NCI-H1694 treated with DMSO at 0.1 percent for 48 hours (cell line): Measurements from ENCODE around the gene SMIM45.
"Not testable (repeated sequence)": the region's sequence is repeated elsewhere in the genome, so short reads cannot be mapped to it uniquely, and the experiment has no call there.

ENCODE experiments used
- DNase-seq: peaks from one replicate; lab custom pipeline; 2025; lab: John Stamatoyannopoulos, UW

SMIM45 gene

GRCh38 chr22:41935015-41935351 is 17.0 kb upstream of the SMIM45 start:
- peak; percentile 14 for DNase-seq

GRCh38 chr22:41935509-41935908 is 16.4 kb upstream of the SMIM45 start:
- DNase-seq: no peak

DNA sequence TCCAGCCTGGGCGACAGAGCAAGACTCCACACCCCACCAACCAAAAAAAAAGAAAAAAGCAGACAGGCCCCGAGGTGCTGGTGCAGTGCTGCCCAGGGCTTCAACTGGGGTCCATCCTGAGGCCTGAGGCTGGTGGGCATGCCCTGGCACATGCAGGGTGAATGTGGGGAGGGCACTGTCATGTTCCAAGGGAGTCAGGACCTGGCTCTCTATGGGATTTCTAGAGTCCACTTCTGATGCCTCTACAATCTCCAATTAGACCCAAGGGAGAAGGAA is 15.1 kb upstream of the SMIM45 start:
- DNase-seq: no peak

DNA sequence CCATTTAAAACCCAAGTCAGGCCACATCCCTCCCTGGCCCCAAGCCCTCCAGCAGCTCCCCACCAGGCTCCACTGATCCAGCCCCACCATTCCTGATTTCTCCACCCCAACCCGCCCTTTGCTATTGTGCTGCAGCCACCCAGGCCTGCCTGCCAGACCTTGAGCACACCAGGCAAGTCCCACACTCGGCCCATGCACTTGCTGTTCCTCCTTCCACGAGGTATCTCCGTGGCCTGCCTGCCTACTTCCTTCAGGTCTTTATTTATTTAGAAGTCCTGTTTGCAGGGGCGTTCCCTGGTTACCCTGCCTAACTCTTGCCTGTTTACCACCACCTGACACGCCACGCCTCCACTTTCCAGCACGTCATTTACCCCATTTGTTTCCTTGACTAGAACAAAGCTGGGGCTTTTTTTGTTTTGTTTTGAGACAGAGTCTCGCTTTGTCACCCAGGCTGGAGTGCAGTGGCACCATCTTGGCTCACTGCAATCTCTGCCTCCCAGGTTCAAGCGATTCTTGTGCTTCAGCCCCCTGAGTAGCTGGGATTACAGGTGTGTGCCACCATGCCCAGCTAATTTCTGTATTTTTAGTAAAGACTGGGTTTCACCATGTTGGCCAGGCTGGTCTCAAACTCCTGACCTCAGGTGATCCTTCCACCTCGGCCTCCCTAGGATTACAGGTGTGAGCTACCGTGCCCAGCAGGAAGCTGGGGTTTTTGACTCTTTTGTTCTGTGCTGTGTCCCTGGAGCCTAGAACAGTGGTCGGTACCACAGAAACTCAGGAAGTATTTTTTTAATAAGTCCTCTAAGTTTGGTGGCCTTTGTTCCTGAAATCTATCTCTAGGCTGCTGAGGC is 11.7 kb upstream of the SMIM45 start:
- no peak for DNase-seq

- DNase-seq: peak; percentile 60
These were observed 10.9 kb upstream of the SMIM45 start for GRCh38 chr22:41940832-41941765.

DNA sequence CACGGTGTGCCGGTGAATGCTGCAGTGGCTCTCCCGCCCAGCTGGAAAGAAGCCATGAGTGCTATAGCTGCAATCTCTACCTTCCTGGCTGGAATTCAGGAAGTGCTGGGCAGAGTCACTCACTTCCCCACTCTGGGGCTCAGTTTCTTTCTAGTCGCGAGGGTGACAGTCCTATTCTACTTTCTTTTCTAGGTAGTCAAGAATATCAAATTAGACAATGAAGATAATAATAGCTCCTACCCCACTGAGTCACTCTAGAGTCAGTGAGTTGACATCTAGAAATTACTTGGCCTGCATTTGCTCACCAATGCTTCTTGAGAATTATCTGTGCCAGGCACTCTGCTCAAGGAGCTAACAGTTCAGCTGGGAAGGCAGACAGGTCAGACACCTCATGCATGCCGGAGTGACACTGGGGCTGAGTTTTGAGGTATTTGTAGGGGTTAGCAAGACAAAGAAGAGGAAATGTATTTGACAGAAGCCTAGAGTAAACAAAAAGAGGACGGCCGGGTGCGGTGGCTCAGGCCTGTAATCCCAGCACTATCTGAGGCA is 8.2 kb upstream of the SMIM45 start:
- no peak for DNase-seq

GRCh38 chr22:41946629-41947423 is 5.1 kb upstream of the SMIM45 start, which contains the start of gene CENPM:
Gene CENPM, minus strand, starts transcription at chr22:41947152. Its CDS starts 76 bp downstream, at chr22:41947076.
- peak; percentile 96 for DNase-seq

- no peak for DNase-seq
These were observed 4.4 kb upstream of the SMIM45 start for GRCh38 chr22:41947424-41948080.

DNA sequence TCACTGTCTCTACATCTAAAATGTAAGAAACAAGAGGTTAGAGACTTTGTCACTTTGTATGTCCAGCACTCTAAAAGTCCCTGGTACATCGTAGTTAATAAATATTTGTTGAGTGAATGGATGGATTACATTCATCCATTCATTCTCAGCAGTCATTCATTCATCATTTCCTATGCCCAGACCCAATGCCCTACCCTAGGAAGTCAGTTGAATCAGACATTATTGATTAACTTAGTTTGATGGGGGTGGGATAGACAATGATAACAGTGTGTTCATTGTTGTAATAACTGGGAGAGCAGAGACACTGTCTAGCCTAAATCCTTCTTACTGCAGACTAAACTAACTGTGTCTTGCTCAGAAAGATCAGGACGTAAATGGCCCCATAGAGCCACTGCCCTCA is 3.8 kb upstream of the SMIM45 start:
- DNase-seq: no peak

DNA sequence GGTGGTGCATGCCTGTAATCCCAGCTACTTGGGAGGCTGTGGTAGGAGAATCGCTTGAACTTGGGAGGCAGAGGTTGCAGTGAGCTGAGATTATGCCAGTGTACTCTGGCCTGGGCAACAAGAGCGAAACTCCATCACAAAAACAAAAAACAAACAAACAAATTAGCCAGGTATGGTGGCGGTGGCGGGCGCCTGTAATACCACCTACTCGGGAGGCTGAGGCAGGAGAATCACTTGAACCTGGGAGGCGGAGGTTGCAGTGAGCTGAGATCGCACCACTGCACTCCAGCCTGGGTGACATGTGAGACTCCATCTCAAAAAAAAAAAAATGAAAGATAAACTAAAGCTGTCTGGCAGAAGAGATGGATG is 3.0 kb upstream of the SMIM45 start:
- not testable (repeated sequence) for DNase-seq

- DNase-seq: no peak
These were observed 2.5 kb upstream of the SMIM45 start for GRCh38 chr22:41949297-41949965.

DNA sequence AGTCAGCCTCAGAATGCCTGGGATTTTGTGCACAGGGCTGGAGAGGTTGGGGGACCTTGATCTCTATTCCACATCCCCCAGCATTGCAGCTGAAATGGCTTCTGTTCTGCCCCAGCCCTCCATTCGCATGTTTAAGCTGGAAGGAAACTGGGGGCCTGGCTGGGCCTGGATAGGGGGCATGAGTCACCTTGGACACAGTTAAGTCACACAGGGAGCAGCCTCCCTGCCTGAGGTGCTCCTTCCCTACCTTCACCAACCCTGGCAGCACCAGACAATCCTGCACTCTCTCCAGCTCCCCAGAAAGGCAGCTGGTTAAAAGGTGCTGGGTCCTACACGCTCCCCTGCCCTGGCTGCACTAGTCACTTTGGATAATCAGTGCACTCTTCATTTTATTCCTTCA is 763 bp downstream of the SMIM45 start:
- DNase-seq: no peak

GRCh38 chr22:41957941-41958556 is 6.1 kb downstream of the SMIM45 start:
- DNase-seq: no peak

GRCh38 chr22:41963453-41964111 is 11.6 kb downstream of the SMIM45 start:
- no peak for DNase-seq

DNA sequence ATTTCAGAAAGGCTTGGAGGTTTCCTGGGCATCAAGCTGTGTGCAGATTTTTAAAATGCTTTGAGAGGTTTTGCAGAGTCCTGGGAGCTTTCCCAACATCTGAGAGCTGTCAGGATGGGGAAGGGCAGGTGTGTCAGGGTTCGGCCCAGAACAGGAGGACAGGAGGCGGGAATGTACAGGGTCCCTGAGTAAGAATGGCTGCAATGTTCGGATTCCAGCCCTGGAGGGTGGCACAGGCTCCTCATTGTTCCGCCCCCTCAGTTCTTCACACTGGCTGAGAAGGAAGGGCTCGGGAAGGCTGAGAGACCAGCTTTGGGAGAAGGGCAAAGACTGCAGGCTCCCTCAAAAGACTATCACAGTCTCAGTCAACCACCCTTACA is 12.2 kb downstream of the SMIM45 start:
- DNase-seq: no peak

- DNase-seq: no peak
These were observed 14.3 kb downstream of the SMIM45 start for GRCh38 chr22:41966225-41966606.

GRCh38 chr22:41966607-41967240 is 14.8 kb downstream of the SMIM45 start:
- peak; percentile 56 for DNase-seq

- DNase-seq: no peak
These were observed 16.7 kb downstream of the SMIM45 start for GRCh38 chr22:41968601-41969000.

DNA sequence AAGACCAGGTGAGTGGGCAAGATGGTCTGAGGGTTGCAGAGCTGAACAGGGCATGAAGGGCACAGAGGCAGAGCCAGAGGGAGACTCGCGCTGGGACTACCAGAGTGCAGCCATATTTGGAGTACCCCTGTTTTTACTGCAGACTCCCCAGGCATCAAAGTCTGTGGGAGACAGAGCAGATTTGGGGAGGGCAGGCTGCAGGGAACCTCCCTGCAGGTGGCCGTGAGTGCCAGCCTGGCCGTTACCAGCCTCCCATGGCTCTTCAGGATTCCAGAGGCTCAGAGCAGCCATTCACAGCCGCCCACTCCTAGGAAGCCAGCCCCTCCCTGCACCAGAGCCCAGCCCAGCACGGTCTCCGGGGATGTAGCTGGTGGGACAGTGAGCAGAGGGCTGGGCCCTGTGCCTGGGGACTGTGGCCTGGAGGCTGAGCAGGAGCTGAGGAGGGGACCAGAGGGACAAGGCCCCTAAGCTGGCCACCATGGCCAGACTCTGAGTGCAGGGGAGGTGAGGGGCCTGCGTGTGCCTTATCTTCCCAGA is 17.2 kb downstream of the SMIM45 start, which contains the start of gene SEPTIN3:
Gene SEPTIN3, plus strand, starts transcription at position 334 of the 537 bp plus-strand sequence. CDS start 2,050 bp downstream, outside the sequence.
- no peak for DNase-seq
